ENCODE measurements around the gene HOXA5.

Gene HOXA5

GRCh38 chr7:27138472-27138871 lies 5.0 kb downstream of the HOXA5 start:
- no peak for TF ChIP-seq CTCF (IDR thresholded peaks at IDR 0.05)
- Histone ChIP-seq H3K27ac (no peak overlapping the region), H3K4me3 (no peak overlapping the region)
- no peak for DNase-seq (ENCODE audit: low spot score)

GRCh38 chr7:27137640-27138315 lies 5.7 kb downstream of the HOXA5 start:
- TF ChIP-seq CTCF (IDR thresholded peaks at IDR 0.05), result no peak
- Histone ChIP-seq H3K4me3 (no peak overlapping the region), H3K27ac (no peak overlapping the region)
- DNase-seq (ENCODE audit: low spot score), result no peak

GRCh38 chr7:27134392-27134791 lies 9.1 kb downstream of the HOXA5 start:
- Histone ChIP-seq H3K27ac (no peak overlapping the region), H3K4me3 (no peak overlapping the region)
- no peak for DNase-seq (ENCODE audit: low spot score)
- no peak for TF ChIP-seq CTCF (IDR thresholded peaks at IDR 0.05)

- TF ChIP-seq CTCF (IDR thresholded peaks at IDR 0.05), result no peak
- DNase-seq (ENCODE audit: low spot score), result peak; percentile 43
- Histone ChIP-seq H3K27ac (no peak overlapping the region), H3K4me3 (no peak overlapping the region)
These were observed 9.9 kb downstream of the HOXA5 start for GRCh38 chr7:27133409-27134231.

- Histone ChIP-seq H3K27ac (no peak overlapping the region), H3K4me3 (no peak overlapping the region)
- DNase-seq (ENCODE audit: low spot score), result no peak
- no peak for TF ChIP-seq CTCF (IDR thresholded peaks at IDR 0.05)
These were observed 10.5 kb downstream of the HOXA5 start for GRCh38 chr7:27132978-27133377.

GRCh38 chr7:27132214-27132613 lies 11.3 kb downstream of the HOXA5 start:
- no peak overlapping the region for H3K4me3 ChIP-seq
- no peak overlapping the region for H3K27ac ChIP-seq
- TF ChIP-seq CTCF (IDR thresholded peaks at IDR 0.05), result no peak
- DNase-seq (ENCODE audit: low spot score), result no peak

- Histone ChIP-seq H3K4me3 (peak overlapping the region; percentile 76), H3K27ac (no peak overlapping the region)
- no peak for DNase-seq (ENCODE audit: low spot score)
- no peak for TF ChIP-seq CTCF (IDR thresholded peaks at IDR 0.05)
These were observed 12.1 kb downstream of the HOXA5 start for GRCh38 chr7:27131390-27131819.
